Stomach (tissue), 4 donors: ENCODE measurements around the gene CD151.

Experiments
- CTCF ChIP-seq, 7 experiments: fragments of 450-650 bp in 4 of 7; fragments of 200-600 bp in 3 of 7; sonication (generic) in 3 of 7; IDR thresholded peaks; one replicate each; pipeline ENCODE4 v1.5.1; 2016 to 2019; ENCODE audit warnings: antibody characterized with exemption in 7 of 7, control low read depth in 2 of 7, mild to moderate bottlenecking in 1 of 7
- POLR2A ChIP-seq, 4 donors: fragments of 450-650 bp; IDR thresholded peaks; one replicate each; pipeline ENCODE4 v1.6.1; 2016; ENCODE audit warnings: antibody characterized with exemption in 4 of 4, control low read depth in 2 of 4, mild to moderate bottlenecking in 1 of 4, moderate library complexity in 1 of 4

- no peak for TF ChIP-seq CTCF (IDR thresholded peaks at IDR 0.05)
- TF ChIP-seq POLR2A (IDR thresholded peaks at IDR 0.05) = no peak
Observed at GRCh38 chr11:797296-798092, 35.3 kb upstream of the CD151 start.
